Activated CD4-positive, CD25-positive, alpha-beta regulatory T cell (primary cell): ENCODE data around the gene PLEKHG4B.

Experiments used
- DNase-seq, 4 experiments: peaks; one replicate each; lab custom pipeline; 2025; lab: John Stamatoyannopoulos, UW

The PLEKHG4B gene

DNA sequence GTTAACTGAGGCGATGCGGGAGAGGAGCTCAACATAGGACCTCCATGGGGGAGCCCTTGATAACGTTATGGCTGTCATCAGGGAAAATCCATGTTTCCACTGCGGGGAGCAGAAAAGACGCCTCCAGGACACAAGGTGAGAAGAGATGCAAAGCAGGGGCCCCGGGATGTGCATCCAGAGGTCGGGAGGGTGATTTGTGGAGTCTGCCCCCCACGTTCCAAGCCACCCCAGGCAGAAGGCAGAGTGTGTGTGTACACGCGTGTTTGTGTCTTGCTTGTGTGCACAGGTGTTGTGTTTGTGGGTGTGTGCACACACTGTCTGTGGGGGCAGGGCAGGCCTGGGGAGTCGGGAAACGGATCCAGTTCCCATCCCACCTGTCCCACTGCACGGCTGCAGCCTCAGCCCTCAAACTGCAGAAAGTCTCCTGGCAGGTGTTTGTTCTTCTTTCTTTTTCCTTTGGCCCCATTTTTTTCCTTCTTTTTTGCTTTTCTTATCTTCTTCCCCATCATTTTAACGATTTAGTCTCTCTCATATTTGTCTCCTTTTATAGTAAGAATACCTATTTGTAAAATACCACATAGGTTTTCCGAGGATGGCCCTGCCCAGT is 17.4 kb upstream of the PLEKHG4B start:
- no peak for DNase-seq

DNA sequence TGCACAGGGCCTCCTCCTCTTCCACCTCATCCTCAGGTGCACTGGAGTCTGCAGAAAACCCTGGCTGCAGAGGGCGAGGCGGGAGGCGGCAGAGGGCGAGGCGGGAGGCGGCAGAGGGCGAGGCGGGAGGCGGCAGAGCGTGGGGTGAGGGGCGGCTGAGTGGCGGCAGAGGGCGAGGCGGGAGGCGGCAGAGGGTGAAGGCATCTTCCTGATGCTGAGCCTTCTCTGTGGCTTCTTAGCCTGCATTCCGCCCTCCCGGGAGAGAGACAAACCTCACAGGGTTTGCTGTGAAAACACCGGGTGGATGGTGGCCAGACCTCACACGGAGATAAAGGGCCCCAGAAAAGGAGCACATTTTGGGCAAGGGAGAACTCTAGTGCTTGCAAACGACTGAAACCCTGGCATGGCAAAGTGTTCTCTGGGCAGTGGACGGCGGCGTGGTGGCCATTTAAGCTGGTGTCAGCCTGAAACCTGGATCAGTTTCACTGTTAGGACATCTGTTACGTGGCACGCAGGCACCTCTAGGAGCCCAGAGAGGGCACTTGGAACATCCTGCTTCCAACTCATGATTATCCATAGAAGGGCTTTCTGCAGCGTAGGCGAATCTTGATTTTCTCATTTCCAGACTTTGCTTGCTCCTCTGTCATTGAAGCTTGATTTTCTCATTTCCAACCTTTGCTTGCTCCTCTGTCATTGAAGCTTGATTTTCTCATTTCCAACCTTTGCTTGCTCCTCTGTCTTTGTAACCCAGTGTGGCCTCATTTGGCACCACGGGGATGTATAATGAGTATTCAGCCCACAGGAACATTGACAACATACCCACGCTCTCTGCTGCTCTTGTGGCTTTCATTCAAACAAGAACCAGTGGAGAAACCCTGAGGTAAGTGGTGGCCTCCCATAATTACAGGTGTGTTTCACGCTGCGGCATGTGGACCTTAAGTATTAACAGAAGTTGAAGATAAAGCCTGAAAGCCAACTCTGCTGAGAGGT is 16.3 kb upstream of the PLEKHG4B start:
- DNase-seq: no peak

DNA sequence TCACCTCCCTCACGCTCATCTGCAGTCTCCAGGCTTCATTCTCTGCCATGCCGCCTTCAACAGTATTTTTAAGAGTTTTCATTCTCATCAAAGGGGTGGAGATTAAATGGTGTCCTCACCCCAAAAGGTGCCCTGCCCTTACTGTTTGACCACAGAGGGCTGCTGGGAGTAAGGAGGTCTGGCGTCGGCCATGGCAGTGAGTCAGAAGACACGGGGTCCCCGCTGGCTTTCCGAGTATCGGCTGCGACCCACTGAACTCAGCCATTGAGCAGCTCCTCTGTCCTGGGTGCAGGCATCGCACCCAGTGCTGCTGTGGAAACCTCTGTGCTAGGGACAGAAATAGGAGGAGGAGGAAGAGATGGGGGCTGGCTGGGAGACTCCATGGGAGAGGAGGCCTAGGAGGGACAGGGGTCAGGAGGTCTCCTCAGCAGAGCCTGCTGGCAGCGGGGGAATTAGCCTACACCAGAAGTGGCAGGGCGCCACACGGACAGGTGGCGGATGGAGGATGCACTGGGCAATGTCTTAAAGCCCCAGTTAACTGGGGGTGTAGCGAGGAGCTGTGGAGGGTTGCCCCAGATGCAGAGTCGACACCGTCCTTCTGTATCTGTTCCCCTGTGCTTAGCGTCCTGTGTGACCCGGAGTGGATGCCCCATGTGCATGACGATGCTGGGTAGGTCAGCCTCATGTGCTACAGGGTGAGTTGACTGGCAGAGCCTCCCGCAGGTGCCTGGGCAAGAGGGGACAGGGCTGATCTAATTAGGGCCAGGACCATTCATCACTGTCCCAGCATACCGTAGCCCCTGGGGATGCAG is 15.4 kb upstream of the PLEKHG4B start:
- no peak for DNase-seq

DNA sequence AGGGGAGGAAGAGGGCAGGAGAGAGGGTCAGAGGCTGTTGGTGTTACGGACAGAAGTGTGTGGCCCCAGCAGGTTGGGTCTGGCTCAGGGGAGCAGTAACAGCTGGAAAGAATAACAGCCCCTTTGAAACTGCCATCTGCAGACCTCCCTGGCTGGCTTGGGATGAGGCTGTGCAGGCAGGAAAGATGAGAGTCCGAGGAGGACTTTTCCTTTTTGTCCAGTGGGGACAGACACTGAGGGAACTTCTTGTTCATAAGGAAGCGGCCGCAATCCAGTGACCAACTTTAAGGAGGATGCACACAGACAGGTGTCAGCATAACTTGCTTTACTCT is 14.8 kb upstream of the PLEKHG4B start:
- DNase-seq: no peak

DNA sequence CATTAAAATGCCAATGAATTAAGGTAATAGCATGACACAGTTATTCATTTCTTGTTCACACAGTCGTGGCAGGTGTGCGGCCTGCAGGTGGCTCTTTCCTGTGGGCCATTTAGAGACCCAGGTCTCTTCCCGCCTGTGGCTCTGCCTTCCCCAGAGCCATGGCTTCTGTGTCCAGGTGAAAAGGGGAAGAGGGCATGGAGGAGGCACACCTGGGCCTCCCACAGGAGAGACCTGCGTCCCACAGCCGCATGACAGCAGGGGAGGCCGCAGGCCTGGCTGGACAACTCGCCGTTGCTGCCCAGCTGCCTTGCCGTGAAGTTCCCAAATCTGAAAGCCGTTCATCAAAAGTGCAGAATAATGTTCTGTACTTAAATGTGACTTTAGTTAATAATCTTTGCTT is 14.4 kb upstream of the PLEKHG4B start:
- DNase-seq: no peak

DNA sequence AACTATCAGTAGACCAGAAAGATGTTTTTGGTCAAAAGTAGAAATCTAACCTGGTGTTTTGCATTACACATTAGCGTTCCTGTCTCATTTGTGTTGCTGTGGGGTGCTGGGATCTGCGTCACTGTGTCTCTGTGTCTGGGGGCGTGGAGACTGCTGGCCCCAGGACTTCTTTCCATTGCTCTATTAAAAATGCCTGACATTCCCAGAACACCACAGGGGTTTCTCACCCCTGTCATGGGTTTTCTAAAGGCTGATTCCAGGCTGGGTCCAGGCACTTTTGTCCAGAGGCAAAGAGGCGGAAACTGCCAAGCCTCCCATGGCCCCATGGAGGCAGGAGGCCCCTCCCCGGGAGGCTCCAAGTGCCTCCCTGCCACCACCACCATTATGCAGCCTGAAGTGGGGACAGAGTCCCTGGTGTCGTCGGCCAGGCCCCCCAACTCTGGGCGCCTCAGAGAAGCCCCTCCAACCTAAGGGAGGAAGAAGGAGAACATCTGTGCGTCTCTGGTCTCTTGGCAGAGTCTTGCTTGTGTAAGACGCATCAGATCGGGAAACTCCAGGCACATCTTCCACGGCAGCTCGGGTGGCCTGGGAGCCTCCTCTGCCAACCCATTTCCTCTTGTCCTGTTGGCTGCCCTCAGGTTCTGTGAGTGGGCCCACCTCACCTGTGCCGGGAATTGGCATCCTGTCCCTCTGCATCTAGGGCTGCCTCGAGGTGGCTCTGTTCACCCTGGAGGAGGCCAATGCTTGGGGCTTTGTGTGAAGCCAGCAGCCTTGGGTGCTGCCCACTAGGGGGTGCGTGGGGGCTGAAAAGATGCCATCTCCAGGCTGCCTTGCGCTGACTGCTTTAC is 13.8 kb upstream of the PLEKHG4B start:
- DNase-seq: no peak

DNA sequence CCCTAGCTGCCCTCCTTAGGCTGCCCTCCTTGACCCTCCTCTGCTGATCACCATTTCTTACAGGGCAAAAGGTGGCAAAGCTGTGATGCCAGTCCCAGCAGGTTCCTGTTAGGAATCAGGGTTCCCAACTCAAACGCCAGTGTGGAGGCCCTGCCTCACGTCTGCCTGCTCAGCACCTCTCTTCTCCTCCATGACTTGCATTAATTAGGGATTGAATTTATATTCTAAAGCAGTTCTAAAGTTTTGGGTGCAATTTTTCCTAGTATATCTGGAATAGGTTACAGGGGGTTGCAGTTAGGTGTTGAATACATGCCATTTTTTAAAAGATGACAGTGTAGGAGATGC is 13.2 kb upstream of the PLEKHG4B start:
- no peak for DNase-seq

DNA sequence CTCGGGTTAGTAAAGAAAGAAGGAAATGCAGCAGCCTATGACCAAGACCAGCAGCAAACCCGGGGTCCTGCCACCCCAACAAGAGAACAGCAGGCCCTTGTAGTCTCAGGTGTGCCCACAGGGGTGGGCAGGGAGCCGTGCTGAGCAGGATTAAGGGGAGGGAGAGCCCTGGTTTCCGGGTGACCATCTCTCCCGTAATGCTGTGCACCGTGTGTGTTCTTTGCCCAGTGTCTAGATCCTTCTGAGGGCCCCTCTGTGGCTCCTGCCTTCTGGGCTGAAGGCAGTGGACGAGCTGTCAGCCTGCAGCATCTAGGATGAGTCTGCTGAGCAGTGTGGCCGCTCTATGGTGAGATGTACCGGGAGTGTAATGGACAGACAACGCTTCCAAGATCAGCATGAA is 12.7 kb upstream of the PLEKHG4B start:
- no peak for DNase-seq

DNA sequence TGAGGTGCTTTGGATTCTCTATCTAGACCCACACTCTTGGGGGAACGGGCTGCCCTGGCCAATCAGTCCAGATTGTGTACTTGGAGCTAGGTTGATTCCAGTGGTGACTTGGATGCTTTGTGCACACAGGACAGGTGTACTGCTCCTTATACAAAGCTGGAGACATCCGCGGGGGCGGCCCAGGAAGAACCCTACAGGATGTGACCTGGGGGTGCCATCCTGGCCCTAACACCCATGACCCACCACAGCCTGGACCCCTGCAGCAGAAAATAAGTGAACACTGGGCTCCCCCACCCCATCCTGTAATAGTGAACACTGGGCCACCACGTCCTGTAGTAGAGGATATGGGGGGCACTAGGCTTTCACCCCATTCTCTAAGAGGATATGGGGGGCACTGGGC is 12.1 kb upstream of the PLEKHG4B start:
- no peak for DNase-seq

DNA sequence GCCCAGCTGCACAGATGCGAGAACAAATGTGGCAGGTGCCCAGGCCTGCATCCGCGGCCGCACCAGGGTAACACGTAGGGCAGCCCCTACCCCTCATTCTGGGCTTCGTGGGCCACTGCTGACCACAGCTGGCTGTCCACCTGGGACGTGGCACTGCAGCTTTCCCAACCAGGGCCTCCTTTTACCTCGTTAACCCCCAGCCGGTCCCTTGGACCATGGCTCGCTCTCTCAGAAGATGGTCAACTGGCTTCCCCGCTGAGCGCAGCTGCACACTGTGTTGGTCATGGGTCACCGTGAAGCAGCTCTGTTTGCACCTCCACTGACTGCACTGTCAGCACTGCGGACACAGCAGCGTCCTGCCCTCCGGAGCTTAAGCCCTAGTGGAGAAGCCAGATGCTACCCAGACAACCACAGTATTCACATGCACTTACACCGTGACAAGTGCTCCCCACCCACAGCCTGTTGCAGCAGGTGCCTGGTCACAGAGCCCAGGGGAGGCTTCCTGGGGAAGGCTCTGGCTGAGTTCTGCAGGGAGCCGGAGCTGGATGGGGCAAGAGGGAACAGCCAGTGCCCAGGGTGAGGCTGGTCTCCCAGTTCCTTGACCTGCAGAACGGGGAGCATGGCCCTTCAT is 10.5 kb upstream of the PLEKHG4B start:
- DNase-seq: no peak

DNA sequence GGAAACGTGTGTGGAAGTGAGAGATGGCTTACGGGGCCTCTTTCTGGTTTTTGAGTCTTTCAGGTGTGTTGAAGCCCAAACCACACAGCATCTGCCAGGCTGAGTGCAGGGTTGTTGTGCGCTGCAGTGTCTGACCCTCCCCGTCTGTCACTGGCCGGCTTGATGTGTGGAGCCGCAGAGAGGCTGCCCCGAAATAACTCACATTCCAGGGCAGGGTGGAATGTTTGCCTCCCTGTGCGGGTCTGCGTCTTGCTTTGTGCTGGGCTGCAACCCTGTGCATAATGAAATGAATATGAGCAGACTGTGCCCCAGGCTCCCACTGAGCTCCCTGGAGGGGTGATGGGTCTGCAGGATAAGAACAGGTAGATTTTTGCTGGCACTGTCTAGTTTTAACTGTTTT is 9.9 kb upstream of the PLEKHG4B start:
- no peak for DNase-seq

DNA sequence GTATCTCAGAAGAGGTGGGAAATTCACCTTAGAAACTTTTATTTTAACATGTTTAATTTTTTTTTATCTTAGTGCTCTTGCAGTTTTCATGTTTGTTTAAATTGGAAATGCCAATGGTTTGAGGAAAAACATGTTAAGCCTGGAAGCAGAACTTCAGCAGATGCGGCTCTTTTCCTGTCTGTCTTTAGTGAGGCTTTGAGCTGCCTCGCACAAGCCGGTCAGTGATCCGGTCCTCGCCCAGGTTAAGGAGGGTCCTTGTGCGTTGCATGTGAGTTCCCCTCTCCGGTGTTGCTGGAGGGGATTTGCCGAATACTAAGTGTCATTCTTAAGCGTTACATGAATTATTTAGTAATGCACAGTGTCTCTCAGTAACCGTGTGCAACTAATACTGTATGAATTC is 9.4 kb upstream of the PLEKHG4B start:
- no peak for DNase-seq

DNA sequence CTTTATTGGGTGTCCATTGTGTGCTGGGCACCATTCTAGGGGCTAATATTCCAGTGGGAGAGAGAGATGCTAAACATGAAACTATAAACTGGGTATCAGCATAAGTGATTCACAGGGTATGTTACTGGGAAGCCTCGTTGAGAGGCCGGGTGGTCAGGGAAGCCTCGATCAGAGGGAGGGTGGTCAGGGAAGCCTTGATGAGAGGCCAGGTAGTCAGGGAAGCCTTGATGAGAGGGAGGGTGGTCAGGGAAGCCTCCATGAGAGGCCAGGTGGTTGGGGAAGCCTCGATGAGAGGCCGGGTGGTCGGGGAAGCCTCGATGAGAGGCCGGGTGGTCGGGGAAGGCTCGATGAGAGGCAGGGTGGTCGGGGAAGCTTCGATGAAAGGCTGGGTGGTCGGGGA is 8.9 kb upstream of the PLEKHG4B start:
- no peak for DNase-seq

DNA sequence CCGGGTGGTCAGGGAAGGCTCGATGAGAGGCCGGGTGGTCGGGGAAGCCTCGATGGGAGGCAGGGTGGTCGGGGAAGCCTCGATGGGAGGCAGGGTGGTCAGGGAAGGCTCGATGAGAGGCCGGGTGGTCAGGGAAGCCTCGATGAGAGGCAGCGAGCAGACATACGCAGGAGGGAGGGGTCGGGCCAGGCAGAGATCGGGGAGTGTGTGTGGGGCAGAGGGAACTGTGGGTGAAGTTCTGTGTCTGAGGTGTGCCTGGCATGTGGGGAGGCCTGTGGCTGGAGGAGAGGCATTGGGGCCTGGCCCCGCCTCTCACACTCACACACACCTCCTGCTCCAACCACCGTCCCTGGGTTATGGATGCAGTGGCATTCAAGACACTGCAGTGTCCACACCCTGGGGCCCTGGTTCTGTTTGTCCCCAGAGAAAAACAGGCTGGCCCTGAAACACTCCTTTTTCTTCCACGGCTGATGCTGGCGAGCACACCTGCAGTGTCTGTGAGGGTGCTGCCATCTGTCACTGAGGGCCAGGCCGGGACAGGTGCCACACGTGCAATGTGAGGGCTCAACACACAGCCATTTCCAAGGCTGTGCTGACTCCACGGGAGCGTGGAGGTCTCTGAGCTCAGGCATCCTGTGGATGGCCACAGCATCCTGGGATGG is 6.5 kb upstream of the PLEKHG4B start:
- no peak for DNase-seq

DNA sequence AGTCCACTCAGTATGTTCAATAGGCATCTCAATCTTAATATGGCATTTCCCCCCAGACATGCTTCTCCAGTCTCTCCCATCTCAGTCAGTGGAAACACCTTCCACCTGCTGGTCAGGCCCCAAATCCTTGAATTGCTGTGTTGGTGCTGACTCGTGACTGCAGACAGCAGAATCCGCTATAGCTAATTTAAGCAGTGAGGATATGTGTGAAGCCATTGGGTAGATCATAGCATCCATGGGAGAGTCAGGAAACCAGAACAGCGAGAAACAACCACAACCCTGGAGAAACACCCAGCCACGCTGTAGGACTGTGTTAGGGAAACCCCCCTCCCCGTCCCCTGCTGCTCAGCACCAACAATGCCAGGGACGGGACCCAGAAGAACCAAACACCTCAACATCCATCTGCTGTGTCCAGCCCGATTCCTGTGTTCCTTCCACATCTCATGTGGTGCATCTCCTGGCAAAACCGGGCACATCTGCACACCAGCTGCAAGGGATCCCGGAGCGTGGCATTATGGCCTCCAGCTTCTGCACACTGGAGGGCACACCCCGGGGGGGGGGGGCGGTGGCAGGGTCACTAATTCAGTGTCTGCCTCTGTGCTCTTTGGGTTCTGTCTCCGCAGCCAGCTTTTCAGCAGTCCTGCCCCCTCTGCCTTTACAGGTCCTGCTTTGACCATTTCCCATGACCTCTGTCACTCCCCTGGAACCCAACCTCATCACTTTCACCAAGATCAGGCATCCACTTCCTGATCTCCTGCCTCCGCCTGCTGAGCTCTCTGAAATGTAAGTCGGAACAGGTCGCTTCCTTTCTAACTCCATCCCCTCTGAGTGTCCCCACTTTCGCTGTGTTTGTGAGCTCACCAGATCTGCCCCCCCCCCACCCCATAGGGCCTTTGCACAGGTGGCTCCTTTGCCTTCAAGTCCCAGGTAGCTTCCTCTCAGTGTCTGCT is 2.4 kb upstream of the PLEKHG4B start:
- DNase-seq: no peak

DNA sequence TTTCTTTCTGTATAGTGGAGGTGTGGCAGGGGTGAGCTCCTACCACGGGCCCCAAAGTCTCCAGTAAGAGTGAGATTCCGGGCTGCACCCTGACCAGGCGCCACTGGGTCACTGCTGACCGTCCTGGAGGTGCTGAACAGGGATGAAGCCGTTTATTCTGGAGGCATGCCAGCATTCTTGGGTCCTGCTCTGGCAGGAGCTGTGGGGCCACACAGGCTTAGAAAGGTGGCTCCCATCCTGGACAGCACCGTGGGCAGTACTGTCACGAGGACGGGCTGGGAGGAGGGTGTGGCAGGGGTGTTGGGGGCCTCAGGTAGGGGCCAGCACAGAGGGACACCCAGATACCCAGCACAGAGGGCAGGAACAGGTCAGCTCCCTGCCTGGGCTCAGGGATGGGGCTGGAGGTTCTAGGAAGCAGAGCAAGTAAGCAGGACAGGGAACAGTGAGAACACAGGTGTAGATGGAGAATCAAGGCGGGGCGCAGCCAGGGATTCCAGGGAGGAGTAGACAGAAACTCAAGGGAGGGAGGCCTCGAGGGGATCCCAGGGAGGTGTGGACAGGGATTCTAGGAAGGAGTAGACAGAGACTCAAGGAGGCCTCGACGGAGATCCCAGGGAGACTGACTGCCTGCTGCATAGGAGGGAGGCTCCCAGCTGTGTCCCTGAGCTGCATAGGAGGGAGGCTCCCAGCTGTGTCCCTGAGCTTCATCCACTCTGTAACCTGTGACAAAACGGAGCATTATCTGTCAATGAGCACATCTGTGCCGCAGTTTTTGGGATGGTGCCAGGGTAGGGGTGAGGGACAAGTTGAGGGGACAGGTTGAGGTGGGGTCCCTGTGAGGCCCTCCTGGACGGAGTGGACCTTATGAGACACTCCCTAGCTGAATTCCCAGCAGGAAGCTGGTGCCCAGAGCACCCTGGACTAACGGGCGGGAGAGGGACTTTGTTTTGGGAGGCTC is 1.1 kb upstream of the PLEKHG4B start:
- no peak for DNase-seq

DNA sequence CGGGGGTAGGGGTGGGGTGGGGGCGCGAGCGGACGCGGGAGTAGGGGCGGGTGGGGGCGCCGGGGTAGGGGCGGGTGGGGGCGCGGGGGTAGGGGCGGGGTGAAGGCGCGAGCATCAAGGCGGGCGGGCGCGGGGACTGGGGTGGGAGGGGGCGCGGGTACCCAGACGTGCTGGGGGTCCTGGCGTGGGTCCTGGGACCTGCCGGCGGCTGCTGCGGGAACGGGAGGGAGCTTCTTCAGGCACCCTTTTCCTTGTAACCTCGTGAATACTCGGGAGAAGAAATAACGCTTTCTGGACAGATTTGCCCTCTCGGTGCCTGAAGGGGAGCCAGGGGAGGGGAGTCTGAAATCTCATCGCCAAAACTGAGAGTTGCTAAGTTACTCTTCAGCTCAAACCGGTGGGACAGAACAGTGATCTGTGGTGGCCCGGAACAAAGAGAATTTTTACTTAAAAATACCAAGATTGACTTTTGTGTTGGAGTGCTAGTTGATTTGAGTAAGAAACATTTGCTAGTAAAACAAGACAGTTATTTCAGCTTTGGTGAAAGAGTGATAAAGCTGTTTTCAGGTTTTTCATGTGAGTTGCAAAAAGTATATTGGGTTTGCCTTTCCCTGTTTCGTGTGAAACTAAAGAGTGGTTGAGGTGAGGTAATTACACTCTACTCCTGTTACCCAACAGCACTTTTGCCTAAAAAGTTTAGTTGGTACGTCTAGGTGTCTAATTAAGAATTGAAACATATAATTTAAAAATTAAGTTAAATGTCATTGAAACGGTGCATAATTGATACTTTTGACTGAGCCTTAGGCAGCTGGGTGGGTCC is 643 bp downstream of the PLEKHG4B start:
- DNase-seq: no peak
